Fibroblast of the aortic adventitia (primary cell): ENCODE measurements around the gene WDR86. TPM values are rescaled to one million over a fixed set of nuclear protein-coding genes. Genes with fewer than 3 reads are reported as not detected.

Experiments used
- DNase-seq: peaks from one replicate; pipeline ENCODE4 v3.0.0-alpha.2; 2010; ENCODE audit warnings: low read depth
- H3K4me3 ChIP-seq: 2 replicates; pipeline ENCODE4 v1.5.1; 2011; ENCODE audit warnings: low read depth, mild to moderate bottlenecking, control low read depth, low read length, moderate library complexity
- total RNA-seq: library from RNA; depleted of rRNA; stranded (reverse); fragments of >200 nt; gene quantifications from 2 replicates; pipeline ENCODE4 v1.2.3, GENCODE V29; 2012; ENCODE audit warnings: low replicate concordance
- TF ChIP-seq, protein P1 (sequence below): IDR thresholded peaks from 2 replicates; pipeline ENCODE4 v1.5.1; 2011; ENCODE audit warnings: mild to moderate bottlenecking, low read length, control low read depth, inconsistent platforms; ENCODE audit not compliant: insufficient read depth

Gene WDR86
- total RNA-seq, 1 donor, result 0.45 TPM

DNA sequence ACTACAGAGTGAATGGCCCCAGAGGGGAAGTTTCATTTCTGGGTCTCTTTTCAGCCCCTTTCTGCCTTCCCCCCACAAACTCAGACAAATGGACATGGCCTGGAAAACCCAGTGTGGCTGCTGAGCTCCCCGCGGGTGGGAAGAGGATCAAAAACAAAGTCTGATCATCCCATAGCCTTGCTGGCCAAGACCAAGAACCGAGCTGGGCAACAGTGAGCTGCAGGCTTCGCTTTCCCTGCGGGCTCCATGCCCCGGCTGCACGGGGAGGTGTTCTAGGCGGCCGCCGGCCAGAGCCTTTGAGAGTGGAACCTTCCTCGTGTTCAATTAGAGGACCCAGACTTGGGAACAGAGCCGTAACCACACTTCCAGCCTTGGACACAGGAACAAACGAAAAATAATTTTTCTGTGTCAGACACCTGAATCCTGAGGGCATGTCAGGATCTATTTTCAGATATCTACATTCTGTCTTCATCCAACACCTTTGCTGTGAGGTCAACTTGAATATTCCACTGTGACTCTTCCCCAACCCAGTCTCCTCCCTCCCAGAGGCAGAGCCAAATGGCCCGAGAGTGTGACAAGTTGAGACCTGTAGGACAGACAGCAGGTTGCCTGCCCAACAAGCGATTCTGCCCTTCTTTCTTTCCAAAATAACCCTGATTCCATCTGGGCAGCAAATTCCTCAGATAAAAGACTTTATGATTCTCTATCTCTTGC, 26.0 kb downstream of the WDR86 start:
- no peak for DNase-seq
- TF ChIP-seq, protein P1, sequence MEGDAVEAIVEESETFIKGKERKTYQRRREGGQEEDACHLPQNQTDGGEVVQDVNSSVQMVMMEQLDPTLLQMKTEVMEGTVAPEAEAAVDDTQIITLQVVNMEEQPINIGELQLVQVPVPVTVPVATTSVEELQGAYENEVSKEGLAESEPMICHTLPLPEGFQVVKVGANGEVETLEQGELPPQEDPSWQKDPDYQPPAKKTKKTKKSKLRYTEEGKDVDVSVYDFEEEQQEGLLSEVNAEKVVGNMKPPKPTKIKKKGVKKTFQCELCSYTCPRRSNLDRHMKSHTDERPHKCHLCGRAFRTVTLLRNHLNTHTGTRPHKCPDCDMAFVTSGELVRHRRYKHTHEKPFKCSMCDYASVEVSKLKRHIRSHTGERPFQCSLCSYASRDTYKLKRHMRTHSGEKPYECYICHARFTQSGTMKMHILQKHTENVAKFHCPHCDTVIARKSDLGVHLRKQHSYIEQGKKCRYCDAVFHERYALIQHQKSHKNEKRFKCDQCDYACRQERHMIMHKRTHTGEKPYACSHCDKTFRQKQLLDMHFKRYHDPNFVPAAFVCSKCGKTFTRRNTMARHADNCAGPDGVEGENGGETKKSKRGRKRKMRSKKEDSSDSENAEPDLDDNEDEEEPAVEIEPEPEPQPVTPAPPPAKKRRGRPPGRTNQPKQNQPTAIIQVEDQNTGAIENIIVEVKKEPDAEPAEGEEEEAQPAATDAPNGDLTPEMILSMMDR, result no peak
- no peak overlapping the region for H3K4me3 ChIP-seq

DNA sequence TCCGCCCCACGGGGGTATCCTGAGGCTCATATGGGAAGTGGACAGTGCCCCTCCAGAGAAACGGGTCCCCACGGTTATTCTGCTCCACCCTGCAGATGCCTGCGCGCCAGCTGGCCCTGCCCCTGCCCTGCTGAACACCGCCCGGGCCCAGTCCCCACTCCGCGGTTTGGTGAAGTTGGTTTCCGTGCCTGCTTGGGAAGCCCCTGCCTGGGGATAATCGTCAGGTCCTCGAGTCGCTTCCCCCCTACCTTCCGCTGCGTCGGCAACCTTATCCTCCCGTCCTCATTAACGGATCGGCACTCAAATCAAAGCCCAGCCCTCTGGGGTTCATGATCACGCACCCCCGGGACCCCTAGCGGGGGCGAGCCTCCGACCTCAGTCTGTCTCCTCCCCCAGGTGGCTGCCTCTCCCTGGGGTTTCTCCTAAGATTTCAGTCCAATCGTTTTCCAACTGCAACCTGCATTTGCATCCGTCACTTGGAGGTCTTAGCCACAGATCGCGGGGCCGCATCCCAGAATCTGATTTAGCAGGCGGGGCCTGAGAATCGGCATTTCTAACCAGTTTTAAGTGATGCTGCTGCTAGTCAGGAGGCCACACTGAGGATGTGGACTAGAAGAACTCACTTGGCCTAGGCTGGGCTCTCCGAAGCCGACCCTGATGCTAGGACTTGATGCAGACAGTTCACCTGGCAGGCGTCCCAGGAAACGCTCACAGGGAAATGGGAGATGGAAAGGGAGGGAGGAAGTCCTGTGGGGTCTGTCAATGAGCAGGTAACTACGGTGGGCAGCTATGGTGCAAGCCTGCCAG, 27.6 kb downstream of the WDR86 start:
- TF ChIP-seq, protein P1, result no peak
- no peak overlapping the region for H3K4me3 ChIP-seq
- DNase-seq, result no peak

DNA sequence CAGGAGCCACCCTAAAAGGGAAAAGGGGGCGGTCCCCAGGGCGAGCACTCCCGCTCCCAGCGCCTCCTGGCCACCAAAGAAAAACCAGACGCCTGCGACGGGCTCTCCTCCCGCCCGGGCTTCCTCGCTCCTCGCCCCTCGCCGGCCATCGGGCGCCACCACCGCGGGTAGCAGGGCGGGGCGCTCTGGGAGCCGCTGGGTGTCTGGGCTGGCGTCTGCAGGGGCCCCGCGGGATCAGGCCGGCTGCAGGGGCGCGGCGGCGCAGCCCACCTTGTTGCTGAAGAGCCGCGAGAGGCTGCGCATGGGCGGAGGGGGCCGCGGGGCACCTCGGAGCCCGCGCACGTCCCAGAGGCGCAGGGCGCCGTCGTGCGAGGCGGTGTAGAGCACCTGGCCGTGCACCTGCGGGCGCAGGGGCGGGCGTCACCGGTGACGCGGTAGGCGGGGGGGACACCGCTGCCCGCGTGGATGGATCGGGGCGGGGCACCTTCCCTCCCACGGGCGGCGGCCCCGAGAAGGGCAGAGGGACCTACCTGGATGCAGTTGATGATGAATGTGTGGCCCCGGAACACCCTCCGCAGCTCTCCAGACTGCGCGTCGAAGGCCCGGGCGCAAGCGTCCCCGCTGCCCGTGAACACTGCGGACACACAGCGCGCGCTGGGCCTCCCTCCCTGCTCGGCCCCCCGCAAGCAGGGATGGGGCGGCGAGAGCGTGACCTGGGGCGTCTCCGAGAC, 28.3 kb downstream of the WDR86 start:
- TF ChIP-seq, protein P1, result no peak
- H3K4me3 ChIP-seq, result no peak overlapping the region
- DNase-seq, result no peak

DNA sequence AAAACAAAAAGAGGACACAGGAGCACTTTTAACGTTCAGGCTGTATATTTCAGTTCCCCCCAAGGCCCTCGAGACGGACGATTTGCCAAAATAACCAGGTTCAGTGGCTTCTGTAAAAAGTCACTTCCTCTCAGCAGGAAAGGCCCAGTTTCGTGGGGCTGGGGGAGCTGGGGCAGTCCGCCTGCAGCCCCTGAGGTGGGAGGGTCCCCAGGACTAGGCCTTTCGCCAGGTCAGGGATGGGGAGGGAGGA, 28.8 kb downstream of the WDR86 start:
- no peak overlapping the region for H3K4me3 ChIP-seq
- TF ChIP-seq, protein P1, result no peak
- no peak for DNase-seq

DNA sequence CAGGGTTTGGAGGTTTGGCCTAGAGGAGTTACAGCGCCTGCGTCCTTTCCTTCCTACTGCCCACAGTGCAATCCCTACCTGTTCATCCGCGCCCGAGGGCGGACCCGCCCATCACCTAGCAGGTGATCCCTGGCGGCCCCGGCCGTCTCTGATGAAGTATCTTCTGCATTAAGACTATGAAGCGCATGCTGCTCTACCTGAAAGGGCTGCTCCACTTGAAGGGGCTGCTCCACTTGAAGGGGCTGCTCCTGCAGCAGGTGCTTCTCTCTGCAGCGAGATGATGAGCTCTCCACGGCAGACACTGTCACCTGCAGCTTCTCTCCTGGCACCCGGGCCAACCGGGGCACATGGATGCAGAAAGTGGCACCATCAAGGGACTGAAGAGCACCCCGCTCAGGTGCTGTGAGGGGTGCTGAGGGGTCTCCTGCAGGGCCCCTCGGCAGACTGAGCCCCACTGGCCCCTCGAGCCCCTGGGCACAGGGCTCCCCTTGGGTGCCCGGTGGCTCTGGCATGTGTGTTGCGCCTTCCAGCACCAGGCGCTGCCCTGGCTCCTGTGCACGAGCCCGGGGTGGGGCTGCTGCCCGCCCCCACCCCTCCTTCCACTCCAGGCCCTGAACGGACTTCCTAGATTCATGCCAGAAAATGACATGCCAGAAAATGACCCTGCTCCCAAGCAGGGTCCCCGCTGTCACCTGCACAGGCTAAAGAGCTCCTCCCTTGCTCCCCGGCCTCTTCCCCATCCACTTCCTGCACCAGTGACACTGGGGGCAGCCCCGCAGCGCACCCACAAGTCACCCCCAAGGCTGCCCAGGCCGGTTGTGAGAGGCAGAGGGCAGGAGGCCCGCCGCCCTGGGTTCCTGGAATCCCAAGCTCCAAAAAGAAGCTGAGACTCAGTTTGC, 29.4 kb downstream of the WDR86 start:
- TF ChIP-seq, protein P1, result no peak
- H3K4me3 ChIP-seq, result no peak overlapping the region
- DNase-seq, result no peak

DNA sequence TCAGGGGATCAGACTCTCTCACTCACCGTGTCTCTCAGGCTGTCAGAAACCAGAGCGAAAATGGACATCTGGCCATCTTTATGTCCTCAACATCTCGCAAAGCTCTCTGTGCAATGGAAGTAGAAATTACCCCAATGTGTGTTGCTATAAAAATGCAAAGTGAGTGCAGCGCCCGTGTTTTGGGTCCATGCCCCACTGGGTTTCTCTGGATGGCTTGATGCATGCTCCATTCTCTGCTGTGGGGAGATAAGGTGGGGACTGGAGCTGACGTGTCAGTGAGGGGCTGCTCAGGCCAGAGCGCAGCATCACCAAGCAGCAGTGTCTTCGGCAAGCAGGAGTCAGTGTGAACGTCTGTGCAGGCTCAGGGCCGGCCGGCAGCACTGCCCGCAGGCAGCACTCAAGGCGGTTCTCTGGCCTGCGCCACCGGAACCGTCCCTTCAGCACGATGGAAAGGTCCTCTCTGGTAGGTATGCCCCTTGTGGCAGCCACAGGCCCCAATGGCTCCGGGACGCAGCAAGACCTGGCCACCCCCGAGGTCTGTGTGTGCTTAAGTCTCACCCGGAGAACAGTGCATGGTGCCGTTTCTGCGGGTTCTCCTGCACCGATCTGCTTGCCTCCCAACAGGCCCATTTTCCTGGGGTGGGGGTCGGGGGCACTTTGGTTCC, 30.2 kb downstream of the WDR86 start:
- no peak overlapping the region for H3K4me3 ChIP-seq
- DNase-seq, result no peak
- TF ChIP-seq, protein P1, result no peak
